Measurements from ENCODE around the gene TTPAL.

The TTPAL gene, protein sequence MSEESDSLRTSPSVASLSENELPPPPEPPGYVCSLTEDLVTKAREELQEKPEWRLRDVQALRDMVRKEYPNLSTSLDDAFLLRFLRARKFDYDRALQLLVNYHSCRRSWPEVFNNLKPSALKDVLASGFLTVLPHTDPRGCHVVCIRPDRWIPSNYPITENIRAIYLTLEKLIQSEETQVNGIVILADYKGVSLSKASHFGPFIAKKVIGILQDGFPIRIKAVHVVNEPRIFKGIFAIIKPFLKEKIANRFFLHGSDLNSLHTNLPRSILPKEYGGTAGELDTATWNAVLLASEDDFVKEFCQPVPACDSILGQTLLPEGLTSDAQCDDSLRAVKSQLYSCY

DNA sequence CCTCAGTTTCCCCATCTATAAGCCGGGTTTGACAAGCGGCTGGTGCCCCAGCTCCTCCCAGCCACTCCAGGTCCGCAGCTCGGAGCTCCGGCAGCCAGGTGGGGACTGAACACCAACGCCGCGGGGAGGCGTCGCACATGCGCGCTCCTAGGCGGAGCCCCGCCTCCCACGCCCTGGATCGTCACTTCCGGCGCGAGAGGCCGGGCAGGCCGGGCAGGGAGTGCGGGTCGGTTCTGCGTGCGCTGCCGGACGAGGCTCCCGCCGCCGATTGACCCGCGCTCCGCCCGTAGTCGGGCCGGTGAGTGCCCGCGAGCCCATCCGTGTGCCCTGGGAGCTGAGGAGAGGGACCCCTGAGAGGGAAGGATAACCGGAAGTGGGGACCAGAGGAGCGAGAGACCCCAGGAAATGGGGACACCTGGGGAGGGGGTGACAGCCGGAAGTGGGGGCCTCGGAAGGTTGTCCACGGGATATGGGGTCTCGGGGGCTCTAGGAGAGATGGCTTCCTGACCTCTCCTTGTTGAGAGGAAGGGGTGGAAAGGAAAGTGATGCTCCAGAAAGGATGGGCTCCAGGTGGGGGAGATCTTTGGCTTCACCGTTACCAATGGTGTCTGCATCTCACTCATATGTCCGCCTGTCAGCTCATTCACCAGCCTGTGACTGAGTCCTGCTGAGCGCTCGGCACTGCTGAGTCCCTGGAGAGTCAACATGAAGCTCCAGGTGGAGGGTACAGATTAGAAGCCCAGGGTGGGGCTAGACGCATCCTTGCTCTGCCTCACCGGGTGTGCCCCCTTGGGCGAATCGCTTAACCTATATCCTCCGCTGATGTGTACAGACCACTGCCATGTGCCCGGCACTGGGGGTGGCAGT, at the start of gene TTPAL:
TTPAL (plus strand) TSS at position 181 of the 867 bp plus-strand sequence. CDS start 4,126 bp downstream, outside the sequence.
- peak; percentile 83 for DNase-seq

DNA sequence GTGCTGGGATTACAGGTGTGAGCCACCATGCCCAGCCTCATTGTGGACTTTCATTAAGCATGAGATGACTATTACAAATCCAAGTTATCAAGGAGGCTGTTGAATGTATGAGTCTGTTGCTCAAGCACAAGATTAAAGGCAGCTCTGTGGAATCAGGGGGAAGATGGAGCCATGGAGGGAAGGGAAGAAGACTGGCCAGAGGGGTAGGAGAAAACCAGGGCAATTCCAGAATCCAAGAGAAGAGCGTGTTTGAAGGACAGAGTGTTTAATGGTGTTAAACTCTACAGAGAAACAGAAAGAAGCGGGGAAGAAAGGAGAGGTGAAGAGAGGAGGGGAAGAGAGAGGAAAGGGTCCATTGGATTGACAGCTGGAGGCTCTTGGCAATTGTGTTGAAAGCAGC, 49.8 kb upstream of the TTPAL start:
- no peak for DNase-seq

DNA sequence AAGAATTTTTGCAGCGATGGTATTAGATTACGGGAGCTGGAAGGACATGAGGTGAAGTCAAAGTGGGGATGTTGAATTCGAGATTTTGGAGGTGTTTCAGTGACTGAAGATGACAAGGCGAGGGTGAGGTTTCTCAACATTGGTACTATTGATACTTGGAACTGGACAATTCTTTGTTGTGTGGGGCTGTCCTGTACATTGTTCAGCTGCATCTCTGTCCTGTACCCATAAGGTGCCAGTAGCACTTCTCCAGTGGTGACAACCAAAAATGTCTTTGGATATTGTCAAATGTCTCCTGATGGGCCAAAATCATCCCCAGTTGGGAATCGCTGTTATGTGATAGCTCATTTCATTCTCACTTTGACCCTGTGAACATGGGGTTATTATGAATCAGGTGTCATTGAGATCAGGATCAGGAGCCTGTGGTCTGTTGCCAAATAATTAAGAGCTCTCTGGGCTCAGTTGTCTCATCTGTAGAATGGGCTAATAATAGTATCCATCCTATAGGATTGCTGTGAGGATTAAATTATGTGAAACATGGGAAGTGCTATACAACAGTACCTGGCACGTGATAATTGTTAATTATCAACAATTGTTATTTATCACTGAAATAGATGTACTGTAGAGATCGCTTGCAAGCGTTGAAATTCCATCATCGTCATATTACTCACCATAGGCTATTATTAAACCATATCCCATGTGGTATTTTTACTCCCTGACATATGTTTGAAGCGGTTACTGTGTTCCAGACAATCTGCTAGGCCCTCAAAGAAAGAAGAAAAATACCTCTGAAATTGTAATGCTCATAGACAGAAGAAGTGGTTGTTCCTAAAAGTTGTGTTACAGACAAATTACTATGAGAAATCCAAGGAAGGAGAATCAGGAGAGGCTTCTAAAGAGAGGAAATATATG, 48.5 kb upstream of the TTPAL start:
- DNase-seq: no peak

DNA sequence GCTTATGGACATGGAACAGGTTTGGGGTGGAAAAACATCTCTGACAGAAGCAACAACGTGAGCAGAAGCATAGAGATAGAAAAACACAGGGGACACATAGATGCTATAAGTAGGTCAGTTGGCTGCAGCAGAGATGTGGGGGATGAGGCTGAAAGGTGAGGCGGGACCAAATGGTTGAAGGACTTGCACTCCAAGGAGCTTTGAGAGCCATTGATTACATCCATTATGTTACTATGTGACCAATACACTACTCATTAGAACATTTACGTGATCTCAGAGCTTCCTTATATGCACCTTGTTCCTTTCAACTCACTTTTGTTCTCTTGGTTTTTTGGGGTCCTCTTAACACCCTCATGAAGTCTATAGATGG, 47.9 kb upstream of the TTPAL start:
- no peak for DNase-seq

DNA sequence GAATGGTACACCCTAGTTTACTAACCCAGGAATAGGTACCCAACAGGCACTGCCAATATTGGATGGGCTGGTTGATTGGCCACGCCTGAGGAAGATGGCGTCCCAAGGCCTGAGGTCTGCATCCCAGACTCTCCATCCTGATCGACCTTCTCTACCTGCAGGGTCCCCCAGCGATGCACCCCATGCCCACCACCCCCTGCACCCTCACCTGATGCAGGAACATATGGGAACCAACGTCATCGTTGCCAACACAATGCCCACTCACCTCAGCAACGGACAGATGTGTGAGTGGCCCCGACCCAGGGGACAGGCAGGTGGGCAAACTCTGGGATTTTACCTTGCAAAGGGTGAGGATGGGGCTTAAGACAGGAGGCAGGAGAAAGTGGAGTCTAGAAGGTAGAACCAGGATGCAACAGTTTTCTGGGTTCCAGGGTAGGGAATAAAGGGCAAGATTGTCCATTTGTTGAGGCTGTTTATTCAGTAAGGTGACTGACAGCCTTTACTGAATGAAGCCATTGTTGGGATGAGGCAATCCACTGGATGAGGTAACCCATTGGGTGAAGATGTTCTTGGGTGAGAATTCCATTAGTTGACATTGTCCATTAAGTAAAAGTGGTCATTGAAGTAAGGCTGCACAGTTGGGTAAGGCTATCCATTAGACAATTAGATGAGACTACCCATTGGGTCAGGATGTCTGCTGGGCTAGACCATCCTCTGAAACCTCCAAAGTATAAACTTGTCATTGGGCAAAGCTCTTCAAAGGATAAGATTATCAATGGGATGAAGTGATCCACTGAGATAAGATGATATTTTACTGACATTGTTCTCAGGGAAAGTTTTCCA, 47.3 kb upstream of the TTPAL start:
- DNase-seq: no peak

DNA sequence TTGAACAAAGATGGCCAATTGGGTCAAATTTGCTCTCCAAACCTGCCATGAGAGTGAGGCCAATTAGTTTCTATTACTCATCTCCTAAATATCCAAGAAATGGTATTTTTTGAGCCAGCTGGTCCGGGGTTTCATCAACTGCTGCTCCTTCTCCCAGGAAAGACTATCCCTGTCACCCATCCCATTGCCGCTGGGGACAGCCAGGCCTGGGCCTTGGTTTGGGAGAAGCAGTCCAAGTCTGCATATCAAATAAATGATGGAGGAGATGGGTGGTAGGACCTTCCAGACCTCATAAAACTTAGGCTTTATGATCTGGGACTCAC, 46.7 kb upstream of the TTPAL start:
- DNase-seq: no peak

DNA sequence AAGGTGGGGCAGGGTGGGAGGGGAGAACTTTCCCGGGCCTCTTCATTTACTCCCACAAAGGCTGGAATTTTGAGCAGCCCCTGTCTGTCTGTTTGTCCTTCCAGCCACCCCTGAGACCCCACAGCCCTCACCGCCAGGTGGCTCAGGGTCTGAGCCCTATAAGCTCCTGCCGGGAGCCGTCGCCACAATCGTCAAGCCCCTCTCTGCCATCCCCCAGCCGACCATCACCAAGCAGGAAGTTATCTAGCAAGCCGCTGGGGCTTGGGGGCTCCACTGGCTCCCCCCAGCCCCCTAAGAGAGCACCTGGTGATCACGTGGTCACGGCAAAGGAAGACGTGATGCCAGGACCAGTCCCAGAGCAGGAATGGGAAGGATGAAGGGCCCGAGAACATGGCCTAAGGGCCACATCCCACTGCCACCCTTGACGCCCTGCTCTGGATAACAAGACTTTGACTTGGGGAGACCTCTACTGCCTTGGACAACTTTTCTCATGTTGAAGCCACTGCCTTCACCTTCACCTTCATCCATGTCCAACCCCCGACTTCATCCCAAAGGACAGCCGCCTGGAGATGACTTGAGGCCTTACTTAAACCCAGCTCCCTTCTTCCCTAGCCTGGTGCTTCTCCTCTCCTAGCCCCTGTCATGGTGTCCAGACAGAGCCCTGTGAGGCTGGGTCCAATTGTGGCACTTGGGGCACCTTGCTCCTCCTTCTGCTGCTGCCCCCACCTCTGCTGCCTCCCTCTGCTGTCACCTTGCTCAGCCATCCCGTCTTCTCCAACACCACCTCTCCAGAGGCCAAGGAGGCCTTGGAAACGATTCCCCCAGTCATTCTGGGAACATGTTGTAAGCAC, 46.0 kb upstream of the TTPAL start:
- DNase-seq: no peak

DNA sequence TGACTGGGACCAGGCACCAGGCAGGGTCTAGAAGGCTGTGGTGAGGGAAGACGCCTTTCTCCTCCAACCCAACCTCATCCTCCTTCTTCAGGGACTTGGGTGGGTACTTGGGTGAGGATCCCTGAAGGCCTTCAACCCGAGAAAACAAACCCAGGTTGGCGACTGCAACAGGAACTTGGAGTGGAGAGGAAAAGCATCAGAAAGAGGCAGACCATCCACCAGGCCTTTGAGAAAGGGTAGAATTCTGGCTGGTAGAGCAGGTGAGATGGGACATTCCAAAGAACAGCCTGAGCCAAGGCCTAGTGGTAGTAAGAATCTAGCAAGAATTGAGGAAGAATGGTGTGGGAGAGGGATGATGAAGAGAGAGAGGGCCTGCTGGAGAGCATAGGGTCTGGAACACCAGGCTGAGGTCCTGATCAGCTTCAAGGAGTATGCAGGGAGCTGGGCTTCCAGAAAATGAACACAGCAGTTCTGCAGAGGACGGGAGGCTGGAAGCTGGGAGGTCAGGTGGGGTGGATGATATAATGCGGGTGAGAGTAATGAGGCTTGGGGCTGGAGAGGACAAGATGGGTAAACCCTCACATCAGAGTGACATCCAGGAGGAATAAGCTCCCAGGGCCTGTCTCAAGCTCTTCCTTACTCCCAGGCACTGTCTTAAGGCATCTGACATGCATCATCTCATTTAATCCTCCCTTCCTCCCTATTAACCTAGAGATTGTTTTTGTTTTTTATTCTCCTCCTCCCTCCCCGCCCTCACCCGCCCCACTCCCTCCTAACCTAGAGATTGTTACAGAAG, 45.2 kb upstream of the TTPAL start:
- no peak for DNase-seq

DNA sequence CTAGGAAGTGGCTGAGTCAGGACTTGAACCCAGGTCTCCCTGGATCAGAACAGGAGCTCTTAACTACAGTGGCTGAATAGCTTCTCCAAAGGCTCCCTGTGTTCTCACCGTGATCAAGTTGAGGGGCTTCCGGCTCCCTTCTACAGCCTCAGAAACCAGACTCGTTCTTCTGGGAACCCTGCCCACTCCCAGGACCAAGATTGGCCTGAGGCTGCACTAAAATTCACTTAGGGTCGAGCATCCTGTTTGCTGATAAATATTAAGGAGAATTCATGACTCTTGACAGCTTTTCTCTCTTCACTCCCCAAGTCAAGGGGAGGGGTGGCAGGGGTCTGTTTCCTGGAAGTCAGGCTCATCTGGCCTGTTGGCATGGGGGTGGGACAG, 44.6 kb upstream of the TTPAL start:
- no peak for DNase-seq

DNA sequence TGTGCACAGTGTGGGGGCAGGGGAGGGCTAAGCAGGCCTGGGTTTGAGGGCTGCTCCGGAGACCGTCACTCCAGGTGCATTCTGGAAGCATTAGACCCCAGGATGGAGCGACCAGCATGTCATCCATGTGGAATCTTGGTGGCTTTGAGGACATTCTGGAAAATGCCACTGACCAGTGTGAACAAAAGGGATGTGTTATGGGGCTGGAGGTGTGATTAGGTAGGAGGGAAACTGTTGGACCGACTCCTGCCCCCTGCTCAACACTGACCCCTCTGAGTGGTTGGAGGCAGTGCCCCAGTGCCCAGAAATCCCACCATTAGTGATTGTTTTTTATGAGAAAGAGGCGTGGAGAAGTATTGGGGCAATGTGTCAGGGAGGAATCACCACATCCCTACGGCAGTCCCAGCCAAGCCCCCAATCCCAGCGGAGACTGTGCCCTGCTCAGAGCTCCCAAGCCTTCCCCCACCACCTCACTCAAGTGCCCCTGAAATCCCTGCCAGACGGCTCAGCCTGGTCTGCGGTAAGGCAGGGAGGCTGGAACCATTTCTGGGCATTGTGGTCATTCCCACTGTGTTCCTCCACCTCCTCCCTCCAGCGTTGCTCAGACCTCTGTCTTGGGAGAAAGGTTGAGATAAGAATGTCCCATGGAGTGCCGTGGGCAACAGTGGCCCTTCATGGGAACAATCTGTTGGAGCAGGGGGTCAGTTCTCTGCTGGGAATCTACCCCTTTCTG, 44.0 kb upstream of the TTPAL start:
- DNase-seq: no peak

DNA sequence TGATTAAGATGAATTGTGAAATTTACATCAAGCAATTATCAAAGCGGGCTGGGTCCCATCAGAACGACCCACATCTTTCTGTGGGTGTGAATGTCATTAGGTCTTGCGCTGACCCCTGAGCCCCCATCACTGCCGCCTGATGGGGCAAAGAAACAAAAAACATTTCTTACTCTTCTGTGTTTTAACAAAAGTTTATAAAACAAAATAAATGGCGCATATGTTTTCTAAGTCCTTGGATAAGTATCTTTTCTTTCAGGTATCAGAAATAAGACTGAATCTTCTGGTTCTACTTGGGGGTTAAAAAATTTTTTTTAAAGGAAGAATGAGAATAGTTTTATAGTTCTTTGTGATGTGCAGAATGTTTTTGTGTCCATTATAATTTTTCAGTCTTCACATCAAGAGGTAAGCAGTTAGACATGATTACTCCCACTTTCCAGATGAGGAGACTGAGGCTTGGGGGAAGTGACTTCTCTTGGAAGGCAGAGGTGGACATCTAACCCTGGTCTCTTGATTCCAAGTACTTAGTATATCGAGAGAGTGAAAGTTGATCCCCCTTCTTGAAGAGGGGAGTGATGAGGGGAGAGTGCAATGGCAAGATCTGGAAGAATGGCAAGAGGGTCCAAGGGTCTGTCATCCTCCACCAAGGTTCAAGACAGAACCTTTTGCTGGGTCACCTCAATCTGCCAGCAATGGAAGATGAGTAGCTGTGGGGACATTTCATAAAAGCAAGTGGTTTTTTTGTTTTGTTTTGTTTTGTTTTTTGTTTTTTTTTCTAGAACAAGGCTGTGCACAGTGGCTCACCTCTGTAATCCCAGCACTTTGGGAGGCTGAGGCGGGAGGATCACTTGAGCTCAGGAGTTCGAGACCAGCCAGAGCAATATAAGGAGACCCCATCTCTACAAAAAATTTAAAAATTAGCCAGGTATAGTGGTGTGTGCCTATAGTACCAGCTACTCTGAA, 42.8 kb upstream of the TTPAL start:
- no peak for DNase-seq

DNA sequence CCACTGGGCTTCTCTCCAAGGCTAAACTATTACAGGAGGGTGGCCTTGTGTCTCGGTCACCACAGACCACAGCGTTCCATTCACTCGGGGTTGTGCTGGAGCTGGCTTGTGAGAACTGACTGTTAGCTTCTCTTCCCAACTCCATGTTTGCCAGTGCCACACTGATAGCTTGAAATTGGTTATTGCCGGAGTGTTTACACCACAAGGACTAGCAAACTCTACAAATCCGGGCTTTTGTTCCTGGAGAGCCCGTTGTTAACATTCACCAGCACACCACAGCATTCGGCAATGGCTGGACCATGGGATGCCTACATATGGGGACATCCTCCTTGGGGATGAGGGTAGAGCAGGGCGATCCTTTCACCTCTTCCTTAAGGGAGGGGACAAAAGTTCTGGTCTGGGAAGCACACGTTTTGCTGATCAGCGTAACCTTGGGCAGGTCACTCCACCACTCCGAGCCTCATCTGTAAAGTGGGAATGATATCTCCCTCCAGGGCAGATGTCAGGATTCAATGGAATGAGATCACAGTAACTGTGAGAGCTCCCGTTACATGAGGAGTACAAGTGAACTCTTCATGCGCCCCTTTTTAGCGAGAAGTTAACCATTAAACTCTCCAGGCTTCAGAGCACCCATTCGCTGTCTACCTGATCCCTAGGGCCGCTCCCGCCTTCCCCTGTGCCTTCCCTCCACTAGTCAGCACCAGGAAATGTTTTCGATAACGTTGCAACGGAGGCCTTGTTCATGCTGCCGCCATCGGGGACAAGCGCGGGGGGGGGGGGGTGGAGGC, 41.7 kb upstream of the TTPAL start:
- no peak for DNase-seq

DNA sequence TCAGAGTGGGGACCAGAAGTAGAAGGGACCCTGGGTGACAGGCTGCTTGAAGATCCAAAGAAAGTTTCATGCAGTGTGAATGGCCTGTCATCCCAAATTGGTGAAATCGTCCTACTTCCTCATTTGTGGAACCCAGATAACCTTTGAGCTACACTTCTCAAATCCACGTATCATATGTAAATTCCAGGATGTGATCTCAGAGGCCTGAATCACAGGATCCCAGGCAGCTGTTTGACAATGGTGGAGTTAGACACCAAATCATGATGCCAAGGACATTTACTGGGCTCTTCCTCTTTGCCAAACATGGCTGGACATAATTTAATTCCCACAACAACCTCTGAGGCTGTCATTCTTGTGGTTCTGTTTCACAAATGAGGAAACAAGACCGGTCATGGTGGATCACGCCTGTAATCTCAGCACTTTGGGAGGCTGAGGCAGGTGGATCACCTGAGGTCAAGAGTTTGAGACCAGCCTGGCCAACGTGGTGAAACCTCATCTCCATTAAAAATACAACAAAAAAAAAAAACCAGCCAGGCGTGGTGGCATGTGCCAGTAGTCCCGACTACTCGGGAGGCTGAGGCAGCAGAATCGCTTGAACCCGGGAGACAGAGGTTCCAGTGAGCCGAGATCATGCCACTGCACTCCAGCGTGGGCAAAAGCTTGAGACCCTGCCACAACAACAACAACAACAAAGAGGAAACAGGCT, 39.9 kb upstream of the TTPAL start:
- DNase-seq: no peak

DNA sequence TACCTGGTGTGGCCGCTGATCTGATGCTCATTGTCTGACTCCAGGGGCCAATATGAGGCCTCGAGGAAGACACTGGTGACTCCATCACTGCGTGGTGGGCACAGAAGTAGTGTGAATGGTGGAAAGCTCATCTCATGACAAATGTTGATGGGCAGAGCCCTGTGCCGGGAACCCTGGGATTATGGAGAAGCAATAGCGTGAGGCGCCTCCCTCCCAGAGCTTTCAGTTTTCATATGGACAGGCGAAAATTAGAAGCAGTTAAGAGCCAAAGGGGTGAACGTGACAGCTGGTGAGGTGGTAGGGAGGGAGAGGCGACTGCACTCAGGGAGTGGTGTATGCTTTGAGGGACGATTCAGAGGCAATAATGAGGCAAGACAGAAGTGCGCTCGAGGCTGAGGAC, 39.3 kb upstream of the TTPAL start:
- DNase-seq: no peak

DNA sequence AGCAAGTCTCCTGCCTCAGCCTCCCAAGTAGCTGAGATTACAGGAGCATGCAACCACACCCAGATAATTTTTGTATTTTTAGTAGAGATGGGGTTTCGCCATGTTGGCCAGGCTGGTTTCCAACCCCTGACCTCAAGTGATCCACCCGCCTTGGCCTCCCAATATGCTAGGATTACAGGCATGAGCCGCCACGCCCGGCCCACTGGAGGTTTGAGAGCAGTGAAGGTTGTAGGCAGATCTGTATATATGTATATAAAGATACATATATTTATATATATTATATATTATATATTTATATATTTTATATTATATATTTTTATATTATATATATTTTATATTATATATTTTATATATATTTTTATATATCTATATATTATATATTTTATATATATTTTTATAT, 38.2 kb upstream of the TTPAL start:
- DNase-seq: no peak

DNA sequence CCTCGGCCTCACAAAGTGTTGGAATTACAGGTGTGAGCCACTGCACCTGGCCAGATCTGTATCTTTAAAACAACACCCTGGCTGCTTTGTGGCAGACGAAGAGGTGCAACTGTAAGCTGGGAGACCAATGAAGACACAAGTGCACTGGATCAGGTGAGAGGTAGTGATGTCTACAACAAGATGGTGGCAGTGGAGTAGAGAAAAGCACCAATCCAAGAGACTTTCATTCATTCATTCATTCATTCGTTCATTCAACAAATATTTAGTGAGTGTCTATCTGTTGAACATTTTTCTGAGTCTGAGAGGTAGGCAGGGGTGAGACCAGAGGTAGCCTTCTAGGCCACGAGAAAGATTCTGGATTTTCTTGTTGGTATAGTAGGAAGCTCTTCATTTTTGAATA, 36.9 kb upstream of the TTPAL start:
- no peak for DNase-seq

DNA sequence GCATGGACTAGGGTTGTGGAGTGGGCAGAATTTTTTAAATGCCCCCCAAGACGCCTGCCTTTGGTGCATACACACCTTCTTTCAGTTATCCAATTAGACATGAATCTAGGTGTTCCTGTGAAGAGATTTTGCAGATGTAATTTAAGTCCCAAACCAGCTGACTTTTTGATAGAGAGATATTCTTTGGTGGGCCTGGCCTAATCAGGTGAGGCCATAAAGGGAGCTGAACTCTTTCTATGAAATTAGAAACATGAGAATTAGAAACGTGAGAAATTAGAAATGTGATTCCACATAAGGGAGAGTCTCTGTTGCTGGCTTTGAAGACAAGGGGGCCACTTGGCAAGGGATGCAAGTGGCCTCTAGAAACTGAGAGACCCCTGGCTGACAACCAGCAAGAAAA, 36.4 kb upstream of the TTPAL start:
- DNase-seq: no peak
